HG03097 (cell line): ENCODE measurements around the gene RNF181.
A peak's percentile ranks its signal among the peaks of the same experiment; 100 is the strongest.
"Not testable (repeated sequence)": the region's sequence is repeated elsewhere in the genome, so short reads cannot be mapped to it uniquely, and the experiment has no call there.

Experiments used
- ATAC-seq: cut with Tn5 transposase; IDR thresholded peaks from one replicate; pipeline ENCODE4 v1.9.1; 2021; ENCODE audit not compliant: unreplicated experiment, low FRiP score

The RNF181 gene

GRCh38 chr2:85611705-85612587, 16.4 kb downstream of the RNF181 start, which contains the start of gene C2orf68:
Gene C2orf68 (minus strand): TSS chr2:85612066. CDS start chr2:85611984, 82 bp downstream.
- ATAC-seq = peak; percentile 61

- no peak for ATAC-seq
Observed at GRCh38 chr2:85613717-85614515, 18.4 kb downstream of the RNF181 start.

- ATAC-seq = not testable (repeated sequence)
Observed at GRCh38 chr2:85614757-85615156, 19.2 kb downstream of the RNF181 start.

- no peak for ATAC-seq
Observed at GRCh38 chr2:85615413-85615728, 19.8 kb downstream of the RNF181 start.

GRCh38 chr2:85617723-85618122, 22.2 kb downstream of the RNF181 start:
- ATAC-seq = not testable (repeated sequence)

- ATAC-seq = no peak
Observed at GRCh38 chr2:85619617-85620016, 24.1 kb downstream of the RNF181 start.

GRCh38 chr2:85621338-85621737, 25.8 kb downstream of the RNF181 start:
- no peak for ATAC-seq

- no peak for ATAC-seq
Observed at GRCh38 chr2:85623991-85624390, 28.4 kb downstream of the RNF181 start.

- no peak for ATAC-seq
Observed at GRCh38 chr2:85628658-85629057, 33.1 kb downstream of the RNF181 start.

- ATAC-seq = no peak
Observed at GRCh38 chr2:85631316-85631715, 35.8 kb downstream of the RNF181 start.

- no peak for ATAC-seq
Observed at GRCh38 chr2:85635011-85635410, 39.5 kb downstream of the RNF181 start.

- no peak for ATAC-seq
Observed at GRCh38 chr2:85635636-85636035, 40.1 kb downstream of the RNF181 start.

- peak; percentile 52 for ATAC-seq
Observed at GRCh38 chr2:85642725-85643124, 47.2 kb downstream of the RNF181 start.

GRCh38 chr2:85644909-85645308, 49.4 kb downstream of the RNF181 start:
- ATAC-seq = no peak

- no peak for ATAC-seq
Observed at GRCh38 chr2:85646166-85646565, 50.6 kb downstream of the RNF181 start.
